Measurements from ENCODE around the gene DTX3. TPM values are rescaled to one million over a fixed set of nuclear protein-coding genes. Genes with fewer than 3 reads are reported as not detected.

DTX3 gene
- total RNA-seq, 1 experiment from 2014 or later: 67.5 TPM

DNA sequence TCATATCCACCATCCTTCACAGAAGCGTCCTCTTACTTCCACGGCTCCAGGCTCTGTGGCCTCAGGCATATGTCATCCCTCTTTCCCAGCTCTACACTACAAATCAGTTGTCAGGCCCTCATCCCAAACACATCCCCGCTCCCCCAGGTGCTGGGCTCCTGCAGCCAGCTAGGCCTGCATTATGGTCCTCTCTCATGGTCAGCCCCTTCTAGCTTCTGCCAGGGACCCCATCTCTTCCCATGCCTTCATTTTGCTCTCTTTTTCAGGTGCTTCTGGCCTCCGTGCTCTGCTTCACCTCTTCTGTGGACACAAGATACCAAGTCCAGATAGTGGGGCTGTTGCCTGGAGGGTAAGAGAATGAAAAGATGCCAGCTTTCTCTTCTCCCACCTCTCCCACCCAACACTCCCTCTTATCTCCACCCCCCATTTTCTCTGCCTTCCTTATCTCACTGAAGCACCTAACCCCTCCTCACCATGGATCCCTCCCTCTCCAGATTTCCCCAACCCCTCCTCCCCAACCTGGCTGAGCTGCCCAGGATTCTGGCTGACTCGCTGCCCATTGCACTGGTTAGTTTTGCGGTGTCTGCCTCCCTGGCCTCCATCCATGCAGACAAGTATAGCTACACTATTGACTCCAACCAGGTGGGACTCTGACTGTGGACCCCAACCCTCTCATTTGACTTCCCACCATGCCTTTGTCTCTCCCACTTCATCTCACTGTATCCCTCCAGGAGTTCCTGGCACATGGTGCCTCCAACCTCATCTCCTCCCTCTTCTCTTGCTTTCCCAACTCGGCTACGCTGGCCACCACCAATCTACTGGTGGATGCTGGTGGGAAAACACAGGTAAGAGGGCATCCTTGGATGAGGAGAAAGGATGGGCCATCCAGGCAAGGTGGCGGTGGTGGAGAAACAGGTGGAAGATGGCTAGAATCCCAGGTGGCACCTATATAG is 17.9 kb downstream of the DTX3 start:
- H2BK120ac ChIP-seq (ENCODE audit: low read depth, low read length, poor library complexity, severe bottlenecking): no peak overlapping the region
- no peak overlapping the region for H3K23ac ChIP-seq (ENCODE audit: insufficient read length, low read depth, low read length)
- peaks cover 14% of the 10 kb centered on the region for H3K23me2 ChIP-seq (ENCODE audit: insufficient read length, low read depth, low read length, poor library complexity, severe bottlenecking)
- no peak overlapping the region for H3K14ac ChIP-seq (ENCODE audit: insufficient read depth, low read length)
- no peak overlapping the region for H3K18ac ChIP-seq (ENCODE audit: insufficient read length, low read depth, low read length)
- no peak overlapping the region for H4K91ac ChIP-seq (ENCODE audit: insufficient read length, low read depth, low read length)
- H2BK5ac ChIP-seq (ENCODE audit: insufficient read length, low read length): no peak overlapping the region
- H3K4me1 ChIP-seq (ENCODE audit: insufficient read depth, low read length): no peaks in the 10 kb centered on the region
- no peak overlapping the region for H3K27ac ChIP-seq (ENCODE audit: insufficient read length, low read depth, low read length)
- H2BK20ac ChIP-seq (ENCODE audit: low read depth, low read length, poor library complexity, severe bottlenecking): no peak overlapping the region
- no peaks in the 10 kb centered on the region for H4K20me1 ChIP-seq (ENCODE audit: control insufficient read depth, insufficient read depth, insufficient read length)
- peaks cover 98% of the 10 kb centered on the region for H3K27me3 Mint-ChIP-seq (ENCODE audit: low read depth)
- peaks cover 0 to 6% (median 0%) of the 10 kb centered on the region in 3 experiments; a peak in 4 of 7 replicates for H3K36me3 Mint-ChIP-seq (ENCODE audit: insufficient read depth in 1 of 3, low read depth in 3 of 3)
- no peak overlapping the region for H4K8ac ChIP-seq (replicated peaks; ENCODE audit: insufficient read length, low read depth, low read length)
- no CpG with 5 or more reads among the region's 9 CpGs for WGBS (ENCODE audit: extremely low coverage, insufficient read length, low lambda C conversion rate)
- peak overlapping the region in 1 of 2 experiments; percentile 83; a peak in 3 of 5 replicates for H3K4me3 Mint-ChIP-seq
- no peak overlapping the region for H3K27ac Mint-ChIP-seq
- DNase-seq: no peak
- H2BK12ac ChIP-seq (ENCODE audit: insufficient read length, low read depth, low read length): no peak overlapping the region
- no peaks in the 10 kb centered on the region for H3K79me2 ChIP-seq (ENCODE audit: insufficient read depth, low read length)
- H3K79me1 ChIP-seq (ENCODE audit: insufficient read depth, low read depth, low read length, poor library complexity, severe bottlenecking): no peaks in the 10 kb centered on the region
- no peak overlapping the region for H2AK5ac ChIP-seq (ENCODE audit: insufficient read length, low read length)
- peaks cover 0 to 5% of the 10 kb centered on the region in 2 experiments; a peak in 3 of 5 replicates for H3K9me3 Mint-ChIP-seq
- H3K4ac ChIP-seq (ENCODE audit: low read depth, low read length): no peak overlapping the region
- peaks cover 95% of the 10 kb centered on the region for H3K27me3 ChIP-seq (ENCODE audit: insufficient read depth, low read length)
- no peak overlapping the region for H3K9ac ChIP-seq (ENCODE audit: extremely low read depth, insufficient read length, low read length)
- peaks cover 26 to 40% of the 10 kb centered on the region in 2 experiments for H3K4me1 Mint-ChIP-seq
- H3K9me3 ChIP-seq (ENCODE audit: control insufficient read depth, low read depth, low read length): no peaks in the 10 kb centered on the region
- no peak overlapping the region for H4K5ac ChIP-seq (ENCODE audit: insufficient read length, low read depth, low read length)
- TF ChIP-seq, protein P1, sequence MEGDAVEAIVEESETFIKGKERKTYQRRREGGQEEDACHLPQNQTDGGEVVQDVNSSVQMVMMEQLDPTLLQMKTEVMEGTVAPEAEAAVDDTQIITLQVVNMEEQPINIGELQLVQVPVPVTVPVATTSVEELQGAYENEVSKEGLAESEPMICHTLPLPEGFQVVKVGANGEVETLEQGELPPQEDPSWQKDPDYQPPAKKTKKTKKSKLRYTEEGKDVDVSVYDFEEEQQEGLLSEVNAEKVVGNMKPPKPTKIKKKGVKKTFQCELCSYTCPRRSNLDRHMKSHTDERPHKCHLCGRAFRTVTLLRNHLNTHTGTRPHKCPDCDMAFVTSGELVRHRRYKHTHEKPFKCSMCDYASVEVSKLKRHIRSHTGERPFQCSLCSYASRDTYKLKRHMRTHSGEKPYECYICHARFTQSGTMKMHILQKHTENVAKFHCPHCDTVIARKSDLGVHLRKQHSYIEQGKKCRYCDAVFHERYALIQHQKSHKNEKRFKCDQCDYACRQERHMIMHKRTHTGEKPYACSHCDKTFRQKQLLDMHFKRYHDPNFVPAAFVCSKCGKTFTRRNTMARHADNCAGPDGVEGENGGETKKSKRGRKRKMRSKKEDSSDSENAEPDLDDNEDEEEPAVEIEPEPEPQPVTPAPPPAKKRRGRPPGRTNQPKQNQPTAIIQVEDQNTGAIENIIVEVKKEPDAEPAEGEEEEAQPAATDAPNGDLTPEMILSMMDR (conservative IDR thresholded peaks at IDR 0.05): no peak
- no peak overlapping the region for H2AFZ ChIP-seq (ENCODE audit: low read length)
- H3K56ac ChIP-seq (ENCODE audit: insufficient read length, low read depth, low read length): no peak overlapping the region
- H3T11ph ChIP-seq (ENCODE audit: low read length): no peak overlapping the region
- H3K4me2 ChIP-seq (ENCODE audit: insufficient read depth, insufficient read length, low read length): peak overlapping the region; percentile 75
- no peak overlapping the region for H2BK15ac ChIP-seq (ENCODE audit: low read depth, low read length)
